CD14-positive monocyte (primary cell): ENCODE measurements around the gene DLEC1. TPM values are rescaled to one million over a fixed set of nuclear protein-coding genes. Genes with fewer than 3 reads are reported as not detected.

Experiments
- DNase-seq, 3 donors: peaks; one replicate each; pipeline ENCODE4 v3.0.0-alpha.2; 2011 to 2022
- H2AFZ ChIP-seq: 2 replicates; pipeline ENCODE4 v1.6.0; 2012; ENCODE audit warnings: mild to moderate bottlenecking, low read depth, low read length, inconsistent platforms; ENCODE audit not compliant: insufficient read depth, poor library complexity, severe bottlenecking
- H3K27ac ChIP-seq, 2 donors: 1 replicate in 1 of 2; 2 replicates in 1 of 2; pipeline ENCODE4 v1.5.1; 2012 to 2013; ENCODE audit warnings: low read length in 2 of 2, control low read depth in 1 of 2, inconsistent platforms in 1 of 2, low read depth in 1 of 2, mild to moderate bottlenecking in 1 of 2
- H3K27me3 ChIP-seq, 2 donors: one replicate each; pipeline versions ENCODE4 v1.6.0 to v1.6.1; 2011 to 2013; ENCODE audit warnings: low read length in 2 of 2; ENCODE audit not compliant: control insufficient read depth in 2 of 2, insufficient read depth in 2 of 2
- H3K36me3 ChIP-seq, 2 donors: replicated peaks in 1 of 2; 1 replicate in 1 of 2; 2 replicates in 1 of 2; pipeline versions ENCODE4 v1.5.1 to v1.6.1; 2012 to 2013; ENCODE audit warnings: low read length in 2 of 2, control low read depth in 1 of 2, inconsistent platforms in 1 of 2, mild to moderate bottlenecking in 1 of 2; ENCODE audit not compliant: insufficient read depth in 2 of 2, control insufficient read depth in 1 of 2
- H3K4me1 ChIP-seq, 2 donors: 1 replicate in 1 of 2; 2 replicates in 1 of 2; pipeline versions ENCODE4 v1.5.1 to v1.6.1; 2012 to 2013; ENCODE audit warnings: low read length in 2 of 2, control low read depth in 1 of 2, inconsistent platforms in 1 of 2, mild to moderate bottlenecking in 1 of 2, moderate library complexity in 1 of 2; ENCODE audit not compliant: insufficient read depth in 2 of 2, control insufficient read depth in 1 of 2
- H3K4me2 ChIP-seq: replicated peaks from 2 replicates; pipeline ENCODE3; 2012; ENCODE audit warnings: low read length, moderate library complexity, mild to moderate bottlenecking; ENCODE audit not compliant: poor library complexity, severe bottlenecking; ENCODE audit errors: extremely low read depth
- H3K4me3 ChIP-seq, 3 experiments: fragments of 200-600 bp in 1 of 3; sonication (generic) in 1 of 3; replicated peaks in 1 of 3; 1 replicate in 2 of 3; 2 replicates in 1 of 3; pipeline ENCODE4 v1.5.1; 2011 to 2013; ENCODE audit warnings: low read length in 3 of 3, mild to moderate bottlenecking in 3 of 3, control low read depth in 2 of 3, low read depth in 2 of 3, inconsistent platforms in 1 of 3, moderate library complexity in 1 of 3
- H3K79me2 ChIP-seq: 2 replicates; pipeline ENCODE4 v1.6.0; 2012; ENCODE audit warnings: mild to moderate bottlenecking, control low read depth, inconsistent platforms, low read length, moderate library complexity; ENCODE audit not compliant: insufficient read depth
- H3K9ac ChIP-seq: 2 replicates; pipeline ENCODE4 v1.6.0; 2017; ENCODE audit warnings: low read length, mild to moderate bottlenecking; ENCODE audit not compliant: insufficient read depth, poor library complexity, severe bottlenecking
- H3K9me3 ChIP-seq, 2 donors: replicated peaks in 1 of 2; 1 replicate in 1 of 2; 2 replicates in 1 of 2; pipeline versions ENCODE4 v1.5.1 to v1.6.1; 2012 to 2013; ENCODE audit warnings: low read length in 2 of 2, control low read depth in 1 of 2; ENCODE audit not compliant: control insufficient read depth in 1 of 2, insufficient read depth in 1 of 2
- H4K20me1 ChIP-seq: 2 replicates; pipeline ENCODE4 v1.6.0; 2012; ENCODE audit warnings: mild to moderate bottlenecking, low read length, control low read depth, moderate library complexity; ENCODE audit not compliant: insufficient read depth
- H3K27ac Mint-ChIP-seq, 7 donors: one replicate each; pipeline ENCODE4 v1.8.0; 2020; ENCODE audit warnings: mild to moderate bottlenecking in 7 of 7, mixed read lengths in 7 of 7, moderate library complexity in 6 of 7, inconsistent platforms in 2 of 7
- H3K27me3 Mint-ChIP-seq, 3 donors: one replicate each; pipeline ENCODE4 v1.8.0; 2021 to 2022; ENCODE audit warnings: low read depth in 3 of 3, mild to moderate bottlenecking in 3 of 3, mixed read lengths in 3 of 3, moderate library complexity in 3 of 3, inconsistent platforms in 1 of 3
- H3K36me3 Mint-ChIP-seq, 2 donors: one replicate each; pipeline ENCODE4 v1.8.0; 2020; ENCODE audit warnings: mixed read lengths in 2 of 2, inconsistent platforms in 1 of 2, mild to moderate bottlenecking in 1 of 2
- H3K4me1 Mint-ChIP-seq: one replicate; pipeline ENCODE4 v1.8.0; 2020; ENCODE audit warnings: mild to moderate bottlenecking, mixed read lengths
- H3K4me3 Mint-ChIP-seq, 2 donors: one replicate each; pipeline ENCODE4 v1.8.0; 2020; ENCODE audit warnings: mild to moderate bottlenecking in 2 of 2, mixed read lengths in 2 of 2, moderate library complexity in 1 of 2
- H3K9me3 Mint-ChIP-seq, 7 donors: one replicate each; pipeline ENCODE4 v1.8.0; 2020 to 2022; ENCODE audit warnings: mixed read lengths in 7 of 7, mild to moderate bottlenecking in 6 of 7, moderate library complexity in 6 of 7, inconsistent platforms in 2 of 7
- CTCF ChIP-seq: fragments of 200-600 bp; IDR thresholded peaks from one replicate; pipeline ENCODE4 v1.8.0; 2022; ENCODE audit warnings: antibody characterized with exemption, mild to moderate bottlenecking
- WGBS: methylation state at CpG from one replicate; pipeline ENCODE4 v1.1.5; 2013; ENCODE audit warnings: missing lambda C conversion rate; ENCODE audit not compliant: insufficient coverage; 5-methylcytosine and 5-hydroxymethylcytosine counted together
- intact Hi-C, 2 donors: fragments of 100-400 bp; cut with micrococcal nuclease; formaldehyde crosslinking; loops; one replicate each; pipeline versions ENCODE4 v1.15.0 to v1.15.1; 2023
- polyA plus RNA-seq, 3 donors: library from polyadenylated mRNA; depleted of rRNA in 1 of 3; unstranded in 2 of 3; stranded (reverse) in 1 of 3; fragments of 300-500 nt in 2 of 3; fragments of >200 nt in 1 of 3; fragmentation: Illumina TruSeq in 2 of 3; gene quantifications; 1 replicate in 2 of 3; 2 replicates in 1 of 3; pipeline ENCODE4 v1.2.3, GENCODE V29; 2012 to 2021

The DLEC1 gene
- polyA plus RNA-seq, 3 donors, result 0.11 to 0.81 (median 0.14) TPM

- Histone ChIP-seq H3K9me3 (no peaks in the 10 kb centered on the region), H4K20me1 (peaks cover 71% of the 10 kb centered on the region), H3K27ac (peak within 1 kb of the TSS; percentile 95 to 97), H2AFZ (peak within 1 kb of the TSS; percentile 80), H3K36me3 (peaks cover 47 to 55% of the 10 kb centered on the region in 2 donors), H3K4me1 (peaks cover 50 to 61% of the 10 kb centered on the region in 2 donors), H3K9ac (peak within 1 kb of the TSS; percentile 96), H3K4me3 (peak within 1 kb of the TSS; percentile 89 to 99 (median 96)), H3K27me3 (no peaks in the 10 kb centered on the region), H3K79me2 (peaks cover 92% of the 10 kb centered on the region), H3K4me2 (peak within 1 kb of the TSS; percentile 95)
- no peaks in the 10 kb centered on the region for H3K27me3 Mint-ChIP-seq
- WGBS, result under 1% methylated on average over 66 of the region's 66 CpGs
- H3K27ac Mint-ChIP-seq, result peak within 1 kb of the TSS; percentile 97 to 100 (median 99)
- intact Hi-C loops, result loop anchor here in 1 of 2 donors (1.0 to 10.0 kb wide), 3 partner anchors 28 to 208 kb away; partner anchors contain the start of genes OXSR1 and XYLB
- H3K36me3 Mint-ChIP-seq, result peaks cover 55 to 60% of the 10 kb centered on the region in 2 donors
- DNase-seq, result peak; percentile 98 to 99 (median 98)
- peaks cover 0 to 1% (median 0%) of the 10 kb centered on the region in 7 donors for H3K9me3 Mint-ChIP-seq
- H3K4me1 Mint-ChIP-seq, result peaks cover 74% of the 10 kb centered on the region
- H3K4me3 Mint-ChIP-seq, result peak within 1 kb of the TSS; percentile 95 to 99
- TF ChIP-seq CTCF, result no peak
Observed at GRCh38 chr3:38136777-38137614, 98.0 kb downstream of the DLEC1 start, which contains the start of gene ACAA1. Gene ACAA1, minus strand, starts transcription at chr3:38137127. Its CDS starts 92 bp downstream, at chr3:38137035.

DNA sequence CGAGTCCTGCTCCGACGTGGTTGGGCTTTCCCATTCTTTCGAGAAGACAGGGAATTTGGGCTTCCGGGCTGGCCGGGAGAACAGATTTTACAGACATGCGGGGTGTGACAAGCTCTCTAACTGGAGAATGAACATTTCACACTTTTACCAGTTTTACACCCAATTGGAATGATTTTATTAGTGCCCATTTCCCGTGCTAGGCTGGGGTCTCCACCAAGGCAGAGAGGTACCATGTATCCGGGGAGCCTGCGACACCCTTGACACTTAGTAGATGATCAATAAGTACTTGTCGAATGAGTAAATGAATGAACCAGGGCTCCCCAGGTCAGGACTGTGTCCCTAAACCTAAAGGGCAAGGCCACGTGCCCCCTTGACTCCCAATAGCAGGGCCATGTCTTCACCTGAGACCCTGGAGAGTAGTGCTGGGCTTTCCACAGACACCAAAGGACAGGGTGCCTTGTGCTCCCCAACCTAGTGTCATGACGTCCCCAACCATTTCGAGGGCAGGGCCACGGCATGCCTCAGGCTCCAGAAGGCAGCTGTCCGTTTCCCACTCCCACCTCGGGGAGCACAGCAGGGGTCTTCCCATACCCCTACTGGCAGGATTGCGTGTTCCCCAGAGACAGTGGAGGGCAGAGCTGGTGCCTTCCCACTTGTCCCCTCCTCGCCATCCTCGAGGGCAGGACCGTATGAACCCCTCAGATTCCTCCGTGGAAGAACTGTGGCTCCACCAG, 98.8 kb downstream of the DLEC1 start:
- H3K4me3 Mint-ChIP-seq, result peak overlapping the region; percentile 95 to 99
- Histone ChIP-seq H3K36me3 (peaks cover 43 to 55% of the 10 kb centered on the region in 2 donors), H3K27ac (peak overlapping the region; percentile 95 to 97), H3K4me2 (peak overlapping the region; percentile 95), H3K27me3 (no peaks in the 10 kb centered on the region), H3K9ac (peak overlapping the region; percentile 96), H3K4me3 (peak overlapping the region; percentile 89 to 99 (median 96)), H3K4me1 (peaks cover 50 to 69% of the 10 kb centered on the region in 2 donors), H2AFZ (peak overlapping the region; percentile 78), H4K20me1 (peaks cover 63% of the 10 kb centered on the region), H3K79me2 (peaks cover 84% of the 10 kb centered on the region), H3K9me3 (no peaks in the 10 kb centered on the region)
- intact Hi-C loops, result loop anchor here (1.0 to 10.0 kb wide), 4 partner anchors 27 to 207 kb away; partner anchors contain the start of genes OXSR1 (in 2 of the 2) and XYLB (in 1 of the 2)
- WGBS, result 20% methylated on average over 17 of the region's 22 CpGs
- TF ChIP-seq CTCF, result no peak
- DNase-seq, result peak in 2 of 3 donors; percentile 6 to 26
- peaks cover 0 to 1% (median 0%) of the 10 kb centered on the region in 7 donors for H3K9me3 Mint-ChIP-seq
- peak overlapping the region; percentile 97 to 100 (median 99) for H3K27ac Mint-ChIP-seq
- peaks cover 71% of the 10 kb centered on the region for H3K4me1 Mint-ChIP-seq
- H3K27me3 Mint-ChIP-seq, result no peaks in the 10 kb centered on the region
- H3K36me3 Mint-ChIP-seq, result peaks cover 51 to 60% of the 10 kb centered on the region in 2 donors
